Measurements from ENCODE around the gene FXYD4.
"Not testable (repeated sequence)": the region's sequence is repeated elsewhere in the genome, so short reads cannot be mapped to it uniquely, and the experiment has no call there.

The FXYD4 gene

GRCh38 chr10:43371418-43371817, at the start of gene FXYD4:
TSS of gene FXYD4 (plus strand) at chr10:43371636. CDS start at chr10:43373747, 2,111 bp downstream.
- DNase-seq: no peak

- no peak for DNase-seq
Observed at GRCh38 chr10:43322331-43322730, 49.1 kb upstream of the FXYD4 start.

GRCh38 chr10:43322769-43323168, 48.7 kb upstream of the FXYD4 start:
- peak; percentile 75 for DNase-seq

GRCh38 chr10:43323245-43323644, 48.2 kb upstream of the FXYD4 start:
- no peak for DNase-seq

- DNase-seq: no peak
Observed at GRCh38 chr10:43324876-43325275, 46.6 kb upstream of the FXYD4 start.

GRCh38 chr10:43327171-43327570, 44.3 kb upstream of the FXYD4 start:
- no peak for DNase-seq

- DNase-seq: no peak
Observed at GRCh38 chr10:43327986-43328385, 43.5 kb upstream of the FXYD4 start.

- not testable (repeated sequence) for DNase-seq
Observed at GRCh38 chr10:43328810-43329209, 42.6 kb upstream of the FXYD4 start.

- DNase-seq: not testable (repeated sequence)
Observed at GRCh38 chr10:43329246-43329885, 42.1 kb upstream of the FXYD4 start.

GRCh38 chr10:43330049-43330823, 41.2 kb upstream of the FXYD4 start:
- not testable (repeated sequence) for DNase-seq

GRCh38 chr10:43330824-43331127, 40.7 kb upstream of the FXYD4 start:
- DNase-seq: not testable (repeated sequence)

- DNase-seq: no peak
Observed at GRCh38 chr10:43333653-43334052, 37.8 kb upstream of the FXYD4 start.

- DNase-seq: no peak
Observed at GRCh38 chr10:43336061-43336460, 35.4 kb upstream of the FXYD4 start.

GRCh38 chr10:43336641-43337318, 34.7 kb upstream of the FXYD4 start:
- DNase-seq: no peak

- not testable (repeated sequence) for DNase-seq
Observed at GRCh38 chr10:43337536-43337935, 33.9 kb upstream of the FXYD4 start.

- no peak for DNase-seq
Observed at GRCh38 chr10:43338117-43338516, 33.3 kb upstream of the FXYD4 start.

- no peak for DNase-seq
Observed at GRCh38 chr10:43339136-43339535, 32.3 kb upstream of the FXYD4 start.

GRCh38 chr10:43340101-43340500, 31.3 kb upstream of the FXYD4 start:
- DNase-seq: no peak

GRCh38 chr10:43340619-43341018, 30.8 kb upstream of the FXYD4 start:
- no peak for DNase-seq

GRCh38 chr10:43341450-43341849, 30.0 kb upstream of the FXYD4 start:
- DNase-seq: no peak

- DNase-seq: no peak
Observed at GRCh38 chr10:43342279-43343125, 28.9 kb upstream of the FXYD4 start.

GRCh38 chr10:43343126-43343525, 28.3 kb upstream of the FXYD4 start:
- no peak for DNase-seq

- DNase-seq: no peak
Observed at GRCh38 chr10:43344051-43344450, 27.4 kb upstream of the FXYD4 start.
